Activated CD8-positive, alpha-beta T cell treated with anti-CD3 and anti-CD28 coated beads, Interleukin-2, amount 10 ng/mL, durations not matched to agents 7 days and 5 days (primary cell): ENCODE measurements around the gene SH3BGR. TPM values are rescaled to one million over a fixed set of nuclear protein-coding genes. Genes with fewer than 3 reads are reported as not detected.

Experiments used
- ATAC-seq: fragments of 150-1000 bp; cut with Tn5 transposase; one replicate; pipeline ENCODE4 v1.10.0; 2021; ENCODE audit warnings: moderate library complexity
- CTCF ChIA-PET: fragments of 350-600 bp; sonication (Branson Sonifier 250); formaldehyde crosslinking; loops from one replicate; lab custom pipeline; 2021; ENCODE audit warnings: antibody characterized with exemption; lab: Charles Lee
- POLR2A ChIA-PET: fragments of 350-600 bp; sonication (Branson Sonifier 250); formaldehyde crosslinking; loops from one replicate; lab custom pipeline; 2021; ENCODE audit warnings: antibody characterized with exemption; lab: Charles Lee
- DNase-seq: peaks from one replicate; pipeline ENCODE4 v3.0.0-alpha.2; 2020
- H3K27ac Mint-ChIP-seq: one replicate; pipeline ENCODE4 v1.8.0; 2021; ENCODE audit warnings: mild to moderate bottlenecking, mixed read lengths
- H3K27me3 Mint-ChIP-seq: one replicate; pipeline ENCODE4 v1.8.0; 2021; ENCODE audit warnings: low read depth, mixed read lengths
- H3K36me3 Mint-ChIP-seq: one replicate; pipeline ENCODE4 v1.8.0; 2021; ENCODE audit warnings: low read depth, mixed read lengths
- H3K4me1 Mint-ChIP-seq: one replicate; pipeline ENCODE4 v1.8.0; 2021; ENCODE audit warnings: low read depth, mixed read lengths
- H3K4me3 Mint-ChIP-seq: one replicate; pipeline ENCODE4 v1.8.0; 2021; ENCODE audit warnings: mild to moderate bottlenecking, mixed read lengths
- H3K9me3 Mint-ChIP-seq: one replicate; pipeline ENCODE4 v1.8.0; 2022; ENCODE audit warnings: mixed read lengths; ENCODE audit not compliant: insufficient read depth
- total RNA-seq, 2 experiments: library from RNA; stranded (reverse); gene quantifications; one replicate each; pipeline ENCODE4 v1.2.3, GENCODE V29; 2021

The SH3BGR gene
- total RNA-seq, 2 experiments from 2014 or later: 1.1 TPM; not detected in 1

DNA sequence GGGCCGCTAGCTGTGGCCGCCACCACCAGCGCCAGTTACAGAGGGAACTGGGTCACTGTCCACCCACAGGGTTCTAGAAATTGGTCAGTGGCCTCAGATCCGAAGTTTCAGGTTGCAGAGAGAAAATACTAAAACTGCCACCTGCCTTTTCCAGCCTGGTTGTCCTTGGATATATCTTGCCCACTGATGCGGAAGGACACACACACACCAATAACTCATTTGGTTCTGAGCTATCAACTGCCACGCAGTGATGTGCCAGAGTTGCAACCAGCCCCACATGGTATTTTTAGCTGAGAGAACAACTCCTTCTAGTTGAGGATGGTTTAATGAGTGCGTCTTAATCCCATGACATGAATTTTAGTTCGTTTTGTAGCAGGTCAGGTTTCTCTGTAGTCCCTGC is 68.1 kb downstream of the SH3BGR start:
- peaks cover 3% of the 10 kb centered on the region for H3K27me3 Mint-ChIP-seq
- no peak overlapping the region for H3K4me3 Mint-ChIP-seq
- H3K36me3 Mint-ChIP-seq: no peaks in the 10 kb centered on the region
- ATAC-seq (no peak), DNase-seq (no peak)
- ChIA-PET POLR2A (no interaction called here), CTCF (interaction anchor here (1.4 kb wide), 1 partner anchor 195 kb away, joined by 4 read pairs; no protein-coding TSS in a partner anchor)
- H3K4me1 Mint-ChIP-seq: no peaks in the 10 kb centered on the region
- H3K27ac Mint-ChIP-seq: no peak overlapping the region
- no peaks in the 10 kb centered on the region for H3K9me3 Mint-ChIP-seq

DNA sequence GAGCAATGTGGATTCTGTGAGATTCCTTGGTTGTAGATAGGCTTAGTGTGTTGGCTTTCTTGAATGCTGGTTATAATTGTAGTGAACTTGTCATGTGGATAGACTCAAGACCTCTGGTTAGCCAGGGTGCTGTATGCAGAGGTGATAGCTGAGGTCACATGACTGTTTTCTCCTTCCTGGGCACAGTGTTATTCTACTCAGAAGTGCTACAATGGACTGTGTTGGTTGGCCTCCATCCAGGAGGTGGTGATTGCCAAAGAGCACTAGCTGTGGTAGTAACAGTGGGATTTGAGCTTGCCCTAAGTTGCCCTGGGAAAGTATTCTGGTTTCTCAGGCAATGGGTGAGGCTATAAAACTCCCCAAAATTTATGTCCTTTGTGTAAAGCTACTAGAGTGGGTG is 71.6 kb downstream of the SH3BGR start:
- DNase-seq (no peak), ATAC-seq (no peak)
- POLR2A ChIA-PET: no interaction called here
- H3K27ac Mint-ChIP-seq: no peak overlapping the region
- no peak overlapping the region for H3K4me3 Mint-ChIP-seq
- CTCF ChIA-PET: no interaction called here
- H3K27me3 Mint-ChIP-seq: peaks cover 6% of the 10 kb centered on the region
- no peaks in the 10 kb centered on the region for H3K9me3 Mint-ChIP-seq
- no peaks in the 10 kb centered on the region for H3K4me1 Mint-ChIP-seq
- no peaks in the 10 kb centered on the region for H3K36me3 Mint-ChIP-seq

DNA sequence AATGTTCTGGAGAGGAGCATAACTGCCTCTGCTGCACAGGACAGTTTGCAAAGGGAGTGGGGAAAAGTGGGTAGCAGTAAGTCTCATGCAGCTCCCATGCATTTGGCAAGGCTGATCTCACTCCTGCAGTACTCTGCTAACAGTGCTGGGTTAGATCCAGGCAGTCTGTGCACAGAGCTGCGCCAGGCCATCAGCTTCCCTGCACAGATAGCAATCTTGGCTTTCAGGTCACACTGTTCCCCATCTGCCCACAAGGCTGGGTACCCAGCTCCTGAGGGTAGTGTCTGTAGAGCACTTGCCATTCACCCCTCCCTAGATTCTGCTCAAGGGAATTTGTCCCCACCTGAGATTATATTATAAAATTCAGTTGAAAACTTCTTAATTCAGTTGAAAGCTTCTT is 72.1 kb downstream of the SH3BGR start:
- ChIA-PET POLR2A (no interaction called here), CTCF (no interaction called here)
- no peaks in the 10 kb centered on the region for H3K4me1 Mint-ChIP-seq
- H3K27me3 Mint-ChIP-seq: peaks cover 6% of the 10 kb centered on the region
- no peak for DNase-seq
- no peaks in the 10 kb centered on the region for H3K9me3 Mint-ChIP-seq
- no peak for ATAC-seq
- no peaks in the 10 kb centered on the region for H3K36me3 Mint-ChIP-seq
- H3K4me3 Mint-ChIP-seq: no peak overlapping the region
- no peak overlapping the region for H3K27ac Mint-ChIP-seq

DNA sequence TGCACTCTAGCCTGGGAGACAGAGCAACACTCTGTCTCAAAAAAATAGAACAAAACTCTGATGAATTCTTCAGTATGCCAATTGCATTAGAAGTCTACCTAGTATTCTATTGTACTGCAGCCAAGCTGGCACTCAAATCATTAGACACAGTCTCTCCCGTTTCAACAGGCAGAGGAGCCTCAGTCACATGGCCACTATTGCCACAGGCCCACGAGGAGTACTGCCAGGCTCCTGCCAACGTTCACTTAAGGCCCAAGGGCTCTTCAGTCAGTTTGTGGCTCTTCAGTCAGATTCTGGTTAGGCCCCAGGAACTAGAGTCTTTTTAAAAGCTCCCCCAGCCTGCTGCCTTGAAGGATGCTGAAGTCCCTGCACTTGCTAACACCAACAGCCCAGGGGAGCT is 73.4 kb downstream of the SH3BGR start:
- ATAC-seq: no peak
- no peaks in the 10 kb centered on the region for H3K9me3 Mint-ChIP-seq
- H3K27ac Mint-ChIP-seq: no peak overlapping the region
- ChIA-PET CTCF (no interaction called here), POLR2A (no interaction called here)
- H3K27me3 Mint-ChIP-seq: peaks cover 6% of the 10 kb centered on the region
- DNase-seq: no peak
- H3K36me3 Mint-ChIP-seq: no peaks in the 10 kb centered on the region
- no peaks in the 10 kb centered on the region for H3K4me1 Mint-ChIP-seq
- H3K4me3 Mint-ChIP-seq: no peak overlapping the region

DNA sequence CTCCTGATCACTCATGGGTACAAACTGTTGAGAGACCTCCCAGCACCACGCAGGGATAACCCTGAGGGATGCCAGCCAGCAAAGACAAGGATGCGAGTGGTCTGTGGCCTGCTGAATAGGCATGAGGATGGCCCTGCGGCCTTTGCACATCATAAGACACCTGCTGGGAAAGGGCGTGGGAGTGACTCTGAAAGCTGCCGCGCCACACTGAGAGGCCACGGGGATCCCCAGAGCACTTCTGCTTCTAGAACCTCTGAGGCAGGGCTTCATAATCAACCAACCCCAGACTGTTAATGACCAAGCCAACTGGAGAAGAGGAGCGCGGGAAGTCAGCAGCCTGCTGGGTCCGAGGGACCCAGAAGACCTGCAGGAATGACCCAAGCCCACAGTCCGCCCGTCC is 73.8 kb downstream of the SH3BGR start:
- ATAC-seq (no peak), DNase-seq (no peak)
- Mint-ChIP-seq H3K4me3 (no peak overlapping the region), H3K4me1 (no peaks in the 10 kb centered on the region), H3K27ac (no peak overlapping the region), H3K9me3 (no peaks in the 10 kb centered on the region), H3K27me3 (peaks cover 6% of the 10 kb centered on the region), H3K36me3 (no peaks in the 10 kb centered on the region)
- ChIA-PET CTCF (no interaction called here), POLR2A (no interaction called here)

DNA sequence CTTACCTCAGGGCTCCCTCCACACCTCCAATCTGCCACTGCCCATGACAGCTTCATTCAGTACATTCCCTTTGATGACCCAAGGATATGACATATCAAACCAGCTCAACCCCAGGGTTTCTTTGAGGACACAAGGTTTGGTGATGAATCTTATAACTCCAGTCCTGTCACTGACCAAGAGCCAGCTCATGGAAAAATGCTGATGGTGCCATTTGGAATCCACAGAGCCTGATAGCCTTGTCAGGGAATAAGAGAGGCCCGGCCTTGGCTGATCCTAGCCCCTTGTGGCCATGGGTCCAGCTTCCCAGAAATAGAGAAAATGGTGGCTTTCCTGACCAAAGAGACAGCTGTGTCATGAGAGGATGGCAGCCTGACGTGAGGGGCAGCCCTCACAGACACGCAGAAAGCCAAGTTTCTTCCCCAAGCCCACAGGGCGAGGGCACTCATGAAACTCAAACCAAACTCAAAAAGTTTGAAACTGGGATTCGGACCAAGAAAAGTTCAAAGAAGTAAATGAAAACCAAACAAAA is 75.4 kb downstream of the SH3BGR start:
- no peak overlapping the region for H3K27ac Mint-ChIP-seq
- peaks cover 6% of the 10 kb centered on the region for H3K27me3 Mint-ChIP-seq
- no peak for ATAC-seq
- DNase-seq: no peak
- H3K9me3 Mint-ChIP-seq: no peaks in the 10 kb centered on the region
- no peaks in the 10 kb centered on the region for H3K4me1 Mint-ChIP-seq
- H3K36me3 Mint-ChIP-seq: no peaks in the 10 kb centered on the region
- POLR2A ChIA-PET: no interaction called here
- CTCF ChIA-PET: interaction anchor here (0.9 kb wide), 1 partner anchor 9 kb away, joined by 5 read pairs; no protein-coding TSS in a partner anchor
- no peak overlapping the region for H3K4me3 Mint-ChIP-seq

DNA sequence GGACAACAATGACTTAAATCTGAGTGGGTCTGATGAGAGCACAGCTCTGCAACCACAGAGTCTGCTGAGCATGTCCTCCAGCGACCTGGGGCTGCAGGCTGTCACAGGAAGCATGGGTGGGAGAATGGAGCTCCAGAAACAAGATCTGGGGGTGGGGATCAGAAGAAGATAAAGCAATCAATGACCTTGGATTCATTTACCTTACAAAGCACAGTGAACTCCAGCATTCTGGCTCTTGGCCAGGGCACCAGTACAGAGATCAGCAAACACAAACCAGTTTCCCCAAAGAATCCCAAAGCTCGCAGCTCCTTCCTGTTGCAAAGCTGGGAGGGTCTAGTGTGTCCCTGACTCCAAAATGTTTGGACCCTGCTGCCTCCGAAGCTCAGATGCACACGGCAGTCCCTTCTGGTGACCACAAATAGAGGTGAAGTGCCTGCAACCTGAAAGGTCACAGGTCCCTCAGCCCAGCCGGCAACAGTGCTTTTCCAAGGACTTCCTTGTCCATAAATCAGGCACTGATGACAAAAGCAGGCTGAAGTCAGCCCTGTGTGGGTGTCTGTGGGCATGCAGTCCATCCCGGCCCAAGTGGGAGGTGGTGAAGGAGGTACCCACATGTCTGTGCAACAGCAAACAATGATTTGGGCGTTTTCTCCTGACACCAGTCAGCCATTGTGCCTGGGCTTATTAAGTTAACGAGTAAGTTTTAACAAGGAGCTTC is 76.1 kb downstream of the SH3BGR start:
- DNase-seq (no peak), ATAC-seq (no peak)
- ChIA-PET POLR2A (no interaction called here), CTCF (interaction anchor here (0.9 kb wide), 1 partner anchor 10 kb away, joined by 5 read pairs; no protein-coding TSS in a partner anchor)
- no peak overlapping the region for H3K4me3 Mint-ChIP-seq
- H3K27ac Mint-ChIP-seq: no peak overlapping the region
- peaks cover 5% of the 10 kb centered on the region for H3K27me3 Mint-ChIP-seq
- H3K36me3 Mint-ChIP-seq: no peaks in the 10 kb centered on the region
- H3K9me3 Mint-ChIP-seq: no peaks in the 10 kb centered on the region
- no peaks in the 10 kb centered on the region for H3K4me1 Mint-ChIP-seq

DNA sequence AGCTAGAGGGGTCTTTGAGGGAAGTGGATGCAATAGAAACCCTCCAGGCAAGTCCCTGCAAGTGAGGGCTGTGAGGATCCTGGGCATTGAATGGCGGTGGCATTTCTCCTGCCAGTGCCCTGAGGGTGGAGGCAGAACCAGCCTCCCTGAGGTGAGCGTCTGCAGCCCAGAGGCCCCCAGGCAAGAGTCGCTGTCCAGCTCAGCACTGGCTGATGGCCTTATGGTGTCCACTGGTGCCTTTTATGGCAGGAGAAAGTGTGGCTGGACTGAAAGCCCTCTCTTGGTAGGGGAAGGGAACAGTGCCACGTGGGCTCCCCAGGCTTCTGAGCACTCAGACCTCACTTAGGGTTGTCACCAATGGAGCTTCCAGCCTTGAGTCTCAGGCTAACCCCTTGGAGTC is 77.3 kb downstream of the SH3BGR start:
- Mint-ChIP-seq H3K36me3 (no peaks in the 10 kb centered on the region), H3K4me1 (no peaks in the 10 kb centered on the region), H3K9me3 (no peaks in the 10 kb centered on the region), H3K27ac (no peak overlapping the region), H3K4me3 (no peak overlapping the region), H3K27me3 (peaks cover 6% of the 10 kb centered on the region)
- ATAC-seq (no peak), DNase-seq (no peak)
- POLR2A ChIA-PET: no interaction called here
- CTCF ChIA-PET: interaction anchor here (0.5 kb wide), 1 partner anchor 25 kb away, joined by 3 read pairs; no protein-coding TSS in a partner anchor

DNA sequence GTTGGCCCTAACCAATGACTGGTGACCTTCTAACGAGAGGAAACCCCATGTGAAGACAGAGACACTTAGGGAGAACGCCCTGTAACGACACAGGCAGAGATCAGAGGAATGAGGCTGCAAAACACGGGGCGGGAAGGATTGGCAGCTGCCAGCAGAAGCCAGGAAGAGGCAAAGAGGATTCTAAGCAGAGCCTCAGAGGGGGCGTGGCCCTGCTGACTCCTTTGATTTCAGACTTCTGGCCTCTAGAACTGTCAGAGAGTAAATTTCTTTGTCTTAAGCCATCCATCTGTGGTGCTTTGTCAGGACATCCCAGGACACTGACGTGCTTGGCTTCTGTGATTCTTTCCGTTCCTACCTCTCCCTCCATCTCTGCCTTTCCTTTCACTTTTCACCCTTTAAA is 79.3 kb downstream of the SH3BGR start:
- H3K4me3 Mint-ChIP-seq: no peak overlapping the region
- no peak overlapping the region for H3K27ac Mint-ChIP-seq
- DNase-seq (no peak), ATAC-seq (no peak)
- CTCF ChIA-PET: no interaction called here
- H3K4me1 Mint-ChIP-seq: no peaks in the 10 kb centered on the region
- no peaks in the 10 kb centered on the region for H3K36me3 Mint-ChIP-seq
- POLR2A ChIA-PET: no interaction called here
- H3K9me3 Mint-ChIP-seq: no peaks in the 10 kb centered on the region
- H3K27me3 Mint-ChIP-seq: peaks cover 6% of the 10 kb centered on the region

DNA sequence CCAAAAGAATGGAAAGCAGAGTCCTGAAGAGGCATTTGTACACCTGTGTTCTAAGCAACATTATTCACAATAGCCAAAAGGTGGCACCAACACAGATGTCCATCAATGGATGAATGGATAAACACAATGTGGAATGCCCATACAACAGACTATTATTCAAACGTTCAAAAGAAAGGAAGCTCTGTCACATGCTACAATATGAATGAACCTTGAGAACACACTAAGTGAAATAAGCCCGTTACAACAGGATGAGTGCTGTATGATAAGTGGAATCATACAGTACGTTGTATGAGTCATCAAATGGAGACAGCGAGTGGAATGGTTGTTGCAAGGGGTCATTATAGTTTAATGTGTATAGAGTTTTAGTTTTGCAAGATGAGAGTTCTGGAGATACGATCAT is 80.1 kb downstream of the SH3BGR start:
- H3K36me3 Mint-ChIP-seq: no peaks in the 10 kb centered on the region
- no peaks in the 10 kb centered on the region for H3K4me1 Mint-ChIP-seq
- H3K27ac Mint-ChIP-seq: no peak overlapping the region
- H3K27me3 Mint-ChIP-seq: peaks cover 6% of the 10 kb centered on the region
- H3K9me3 Mint-ChIP-seq: no peaks in the 10 kb centered on the region
- ChIA-PET POLR2A (no interaction called here), CTCF (no interaction called here)
- H3K4me3 Mint-ChIP-seq: no peak overlapping the region
- DNase-seq (no peak), ATAC-seq (no peak)

DNA sequence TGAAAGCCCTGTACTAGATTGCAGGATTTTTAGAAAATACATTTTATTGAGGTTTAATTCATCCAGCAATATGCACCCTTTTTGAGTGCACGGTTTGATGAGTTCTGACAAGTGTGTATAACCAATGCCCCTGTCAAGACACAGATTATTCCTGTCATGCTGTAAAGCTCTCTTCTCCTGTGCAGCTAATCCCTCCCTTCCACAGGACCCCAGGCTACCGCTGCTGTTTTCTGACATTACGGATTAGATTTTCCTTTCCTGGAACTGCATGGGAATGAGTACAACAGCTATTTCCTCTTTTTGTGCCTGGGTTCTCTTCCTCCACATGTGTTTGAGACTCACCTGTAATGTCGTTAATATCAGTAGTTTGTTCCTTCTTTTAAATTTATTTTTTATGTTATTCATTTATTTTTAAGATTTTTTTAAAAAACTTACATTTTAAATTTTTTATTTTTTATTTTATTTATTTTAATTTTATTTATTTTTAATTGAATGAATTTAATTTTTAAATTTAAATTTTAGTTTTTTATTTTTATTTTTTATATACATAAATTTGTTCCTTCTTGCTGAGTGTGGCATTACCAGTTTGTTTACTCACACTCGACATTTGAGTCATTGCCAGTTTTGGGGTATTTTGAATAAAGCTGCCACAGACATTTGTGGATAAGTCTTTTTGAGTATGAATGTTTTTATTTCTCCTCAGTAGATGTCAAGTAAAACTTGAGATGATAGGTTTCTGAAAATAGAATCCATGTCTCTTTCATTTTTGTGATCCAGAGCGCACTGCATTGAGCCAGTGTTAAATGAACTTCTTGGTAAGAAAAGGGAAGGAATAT is 82.0 kb downstream of the SH3BGR start:
- no peaks in the 10 kb centered on the region for H3K36me3 Mint-ChIP-seq
- H3K27me3 Mint-ChIP-seq: peaks cover 2% of the 10 kb centered on the region
- H3K27ac Mint-ChIP-seq: no peak overlapping the region
- DNase-seq: no peak
- no peaks in the 10 kb centered on the region for H3K4me1 Mint-ChIP-seq
- H3K9me3 Mint-ChIP-seq: no peaks in the 10 kb centered on the region
- ChIA-PET POLR2A (no interaction called here), CTCF (interaction anchor here (1.3 kb wide), 1 partner anchor 16 kb away, joined by 5 read pairs; no protein-coding TSS in a partner anchor)
- H3K4me3 Mint-ChIP-seq: no peak overlapping the region
- ATAC-seq: no peak
